ENCODE measurements around the gene MSH5. TPM values are rescaled to one million over a fixed set of nuclear protein-coding genes. Genes with fewer than 3 reads are reported as not detected.
A peak's percentile ranks its signal among the peaks of the same experiment; 100 is the strongest.

MSH5 gene
- total and polyA plus RNA-seq, 9 of the 15 experiments (the other 6 are each of a cell fraction or from before 2014, with no cell fraction given), result 12.5 to 104 (median 46.6) TPM

DNA sequence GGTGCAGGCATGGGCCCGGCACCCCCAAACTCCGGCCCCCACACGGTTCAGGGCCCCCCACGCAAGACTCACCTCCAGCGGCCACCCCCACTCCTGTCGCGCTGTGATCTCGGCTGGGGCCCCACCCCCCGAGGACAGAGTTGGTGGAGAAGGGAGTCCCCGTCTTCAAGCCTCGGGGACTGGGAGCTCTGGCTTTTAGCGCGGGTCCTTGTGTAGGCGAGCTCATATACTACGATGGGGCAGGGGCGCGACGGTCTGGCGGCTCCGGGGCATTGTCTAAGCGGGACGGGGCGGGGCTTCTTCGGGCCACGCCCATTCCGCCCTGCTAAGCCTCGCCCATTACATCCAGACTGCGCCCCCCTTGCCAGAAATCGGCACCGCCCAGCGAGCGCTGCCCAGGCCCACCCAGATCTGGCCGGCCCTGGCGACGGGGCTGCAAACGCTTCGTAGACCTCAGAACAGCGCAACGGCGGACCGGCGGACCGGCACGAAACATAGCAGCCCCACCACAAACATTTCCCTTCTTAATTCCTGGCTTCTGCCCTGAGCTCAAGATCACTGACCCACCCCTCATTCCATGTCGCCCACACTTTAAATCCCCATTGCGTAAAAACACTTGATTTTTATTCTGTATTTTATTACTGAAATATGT lies 9.7 kb upstream of the MSH5 start (continued):
- TF ChIP-seq, protein P1, sequence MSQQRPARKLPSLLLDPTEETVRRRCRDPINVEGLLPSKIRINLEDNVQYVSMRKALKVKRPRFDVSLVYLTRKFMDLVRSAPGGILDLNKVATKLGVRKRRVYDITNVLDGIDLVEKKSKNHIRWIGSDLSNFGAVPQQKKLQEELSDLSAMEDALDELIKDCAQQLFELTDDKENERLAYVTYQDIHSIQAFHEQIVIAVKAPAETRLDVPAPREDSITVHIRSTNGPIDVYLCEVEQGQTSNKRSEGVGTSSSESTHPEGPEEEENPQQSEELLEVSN (IDR thresholded peaks at IDR 0.05; ENCODE audit: borderline replicate concordance in 1 of 2, extremely low read depth in 1 of 2, insufficient read depth in 1 of 2, insufficient read length in 1 of 2, low read depth in 1 of 2, low read length in 1 of 2, poor library complexity in 1 of 2, severe bottlenecking in 1 of 2), result peak in 1 of 2 experiments; percentile 15
- TF ChIP-seq STAT5A (IDR thresholded peaks at IDR 0.05; ENCODE audit: borderline replicate concordance, low read length), result no peak; the same call in 1 of the 2 replicates
- TF ChIP-seq, protein P2, sequence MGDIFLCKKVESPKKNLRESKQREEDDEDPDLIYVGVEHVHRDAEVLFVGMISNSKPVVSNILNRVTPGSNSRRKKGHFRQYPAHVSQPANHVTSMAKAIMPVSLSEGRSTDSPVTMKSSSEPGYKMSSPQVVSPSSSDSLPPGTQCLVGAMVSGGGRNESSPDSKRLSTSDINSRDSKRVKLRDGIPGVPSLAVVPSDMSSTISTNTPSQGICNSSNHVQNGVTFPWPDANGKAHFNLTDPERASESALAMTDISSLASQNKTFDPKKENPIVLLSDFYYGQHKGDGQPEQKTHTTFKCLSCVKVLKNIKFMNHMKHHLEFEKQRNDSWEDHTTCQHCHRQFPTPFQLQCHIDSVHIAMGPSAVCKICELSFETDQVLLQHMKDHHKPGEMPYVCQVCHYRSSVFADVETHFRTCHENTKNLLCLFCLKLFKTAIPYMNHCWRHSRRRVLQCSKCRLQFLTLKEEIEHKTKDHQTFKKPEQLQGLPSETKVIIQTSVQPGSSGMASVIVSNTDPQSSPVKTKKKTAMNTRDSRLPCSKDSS (IDR thresholded peaks at IDR 0.05; ENCODE audit: low read depth, partially characterized antibody), result no peak
- TF ChIP-seq, protein P3, sequence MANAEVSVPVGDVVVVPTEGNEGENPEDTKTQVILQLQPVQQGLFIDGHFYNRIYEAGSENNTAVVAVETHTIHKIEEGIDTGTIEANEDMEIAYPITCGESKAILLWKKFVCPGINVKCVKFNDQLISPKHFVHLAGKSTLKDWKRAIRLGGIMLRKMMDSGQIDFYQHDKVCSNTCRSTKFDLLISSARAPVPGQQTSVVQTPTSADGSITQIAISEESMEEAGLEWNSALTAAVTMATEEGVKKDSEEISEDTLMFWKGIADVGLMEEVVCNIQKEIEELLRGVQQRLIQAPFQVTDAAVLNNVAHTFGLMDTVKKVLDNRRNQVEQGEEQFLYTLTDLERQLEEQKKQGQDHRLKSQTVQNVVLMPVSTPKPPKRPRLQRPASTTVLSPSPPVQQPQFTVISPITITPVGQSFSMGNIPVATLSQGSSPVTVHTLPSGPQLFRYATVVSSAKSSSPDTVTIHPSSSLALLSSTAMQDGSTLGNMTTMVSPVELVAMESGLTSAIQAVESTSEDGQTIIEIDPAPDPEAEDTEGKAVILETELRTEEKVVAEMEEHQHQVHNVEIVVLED (CRISPR knock-in tag; IDR thresholded peaks at IDR 0.05), result peak; percentile 34; the same call in 1 of the 2 replicates
- TF ChIP-seq ZNF354B (CRISPR knock-in tag; IDR thresholded peaks at IDR 0.05), result no peak; the same call in 1 of the 2 replicates
- peak; percentile 91 for TF ChIP-seq CHCHD3 (CRISPR knock-in tag; IDR thresholded peaks at IDR 0.05)
- TF ChIP-seq CHD1 (IDR thresholded peaks at IDR 0.05; ENCODE audit: low read length), result no peak
- TF ChIP-seq, protein P4, sequence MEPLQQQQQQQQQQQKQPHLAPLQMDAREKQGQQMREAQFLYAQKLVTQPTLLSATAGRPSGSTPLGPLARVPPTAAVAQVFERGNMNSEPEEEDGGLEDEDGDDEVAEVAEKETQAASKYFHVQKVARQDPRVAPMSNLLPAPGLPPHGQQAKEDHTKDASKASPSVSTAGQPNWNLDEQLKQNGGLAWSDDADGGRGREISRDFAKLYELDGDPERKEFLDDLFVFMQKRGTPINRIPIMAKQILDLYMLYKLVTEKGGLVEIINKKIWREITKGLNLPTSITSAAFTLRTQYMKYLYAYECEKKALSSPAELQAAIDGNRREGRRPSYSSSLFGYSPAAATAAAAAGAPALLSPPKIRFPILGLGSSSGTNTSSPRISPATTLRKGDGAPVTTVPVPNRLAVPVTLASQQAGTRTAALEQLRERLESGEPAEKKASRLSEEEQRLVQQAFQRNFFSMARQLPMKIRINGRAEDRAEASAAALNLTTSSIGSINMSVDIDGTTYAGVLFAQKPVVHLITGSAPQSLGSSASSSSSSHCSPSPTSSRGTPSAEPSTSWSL (CRISPR knock-in tag; IDR thresholded peaks at IDR 0.05; ENCODE audit: borderline replicate concordance), result peak; percentile 90; the same call in 1 of the 2 replicates
- TF ChIP-seq NFE2 (IDR thresholded peaks at IDR 0.05; ENCODE audit: low read depth), result no peak
- no peak for TF ChIP-seq CREBBP (IDR thresholded peaks at IDR 0.05; ENCODE audit: low read depth, low read length)
- TF ChIP-seq, protein P5, sequence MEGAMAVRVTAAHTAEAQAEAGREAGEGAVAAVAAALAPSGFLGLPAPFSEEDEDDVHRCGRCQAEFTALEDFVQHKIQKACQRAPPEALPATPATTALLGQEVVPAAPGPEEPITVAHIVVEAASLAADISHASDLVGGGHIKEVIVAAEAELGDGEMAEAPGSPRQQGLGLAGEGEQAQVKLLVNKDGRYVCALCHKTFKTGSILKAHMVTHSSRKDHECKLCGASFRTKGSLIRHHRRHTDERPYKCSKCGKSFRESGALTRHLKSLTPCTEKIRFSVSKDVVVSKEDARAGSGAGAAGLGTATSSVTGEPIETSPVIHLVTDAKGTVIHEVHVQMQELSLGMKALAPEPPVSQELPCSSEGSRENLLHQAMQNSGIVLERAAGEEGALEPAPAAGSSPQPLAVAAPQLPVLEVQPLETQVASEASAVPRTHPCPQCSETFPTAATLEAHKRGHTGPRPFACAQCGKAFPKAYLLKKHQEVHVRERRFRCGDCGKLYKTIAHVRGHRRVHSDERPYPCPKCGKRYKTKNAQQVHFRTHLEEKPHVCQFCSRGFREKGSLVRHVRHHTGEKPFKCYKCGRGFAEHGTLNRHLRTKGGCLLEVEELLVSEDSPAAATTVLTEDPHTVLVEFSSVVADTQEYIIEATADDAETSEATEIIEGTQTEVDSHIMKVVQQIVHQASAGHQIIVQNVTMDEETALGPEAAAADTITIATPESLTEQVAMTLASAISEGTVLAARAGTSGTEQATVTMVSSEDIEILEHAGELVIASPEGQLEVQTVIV (CRISPR knock-in tag; IDR thresholded peaks at IDR 0.05; ENCODE audit: borderline replicate concordance), result peak; percentile 90
- TF ChIP-seq TAF9B (IDR thresholded peaks at IDR 0.05; ENCODE audit: partially characterized antibody), result no peak
- TF ChIP-seq ZC3H4 (CRISPR knock-in tag; IDR thresholded peaks at IDR 0.05; ENCODE audit: borderline replicate concordance), result no peak
- no peak for TF ChIP-seq NFIC (IDR thresholded peaks at IDR 0.05)
- TF ChIP-seq HDAC1 (IDR thresholded peaks at IDR 0.05), result peak in 1 of 2 experiments; percentile 28; a peak in 1 of 4 replicates
- TF ChIP-seq PCBP1 (IDR thresholded peaks at IDR 0.05; ENCODE audit: low read depth, low read length, poor library complexity, severe bottlenecking), result peak; percentile 73
- no peak for TF ChIP-seq TOE1 (IDR thresholded peaks at IDR 0.05; ENCODE audit: borderline replicate concordance)
- TF ChIP-seq TOE1 (CRISPR knock-in tag; IDR thresholded peaks at IDR 0.05; ENCODE audit: borderline replicate concordance, low read depth), result peak; percentile 11
- peak; percentile 81 to 85 for TF ChIP-seq NRF1 (conservative IDR thresholded peaks at IDR 0.05 in 1 of 2, IDR thresholded peaks at IDR 0.05 in 1 of 2)
